NCI-H128 (cell line): ENCODE results near the gene SEC31B.

Experiments used
- DNase-seq: peaks from one replicate; lab custom pipeline; 2025; ENCODE audit not compliant: unreplicated experiment; lab: John Stamatoyannopoulos, UW

SEC31B gene

DNA sequence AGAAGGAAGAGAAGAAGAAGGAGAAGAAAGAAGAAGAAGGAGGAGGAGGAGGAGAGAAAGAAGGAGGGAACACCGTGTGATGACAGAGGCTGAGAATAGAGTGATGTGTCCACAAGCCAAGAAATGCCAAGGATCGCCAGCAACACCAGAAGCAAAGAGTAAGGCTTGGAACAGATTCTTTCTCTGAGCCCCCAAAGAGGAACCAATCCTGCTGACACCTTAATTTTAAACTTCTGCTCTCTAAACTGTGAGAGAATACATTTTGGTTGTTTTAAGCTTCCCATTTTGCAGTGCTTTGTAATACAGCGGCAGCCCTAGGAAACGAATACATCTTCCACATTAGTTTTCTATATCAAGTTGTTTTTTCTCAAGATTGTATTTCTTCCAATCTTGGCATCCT lies 70.7 kb downstream of the SEC31B start:
- no peak for DNase-seq

DNA sequence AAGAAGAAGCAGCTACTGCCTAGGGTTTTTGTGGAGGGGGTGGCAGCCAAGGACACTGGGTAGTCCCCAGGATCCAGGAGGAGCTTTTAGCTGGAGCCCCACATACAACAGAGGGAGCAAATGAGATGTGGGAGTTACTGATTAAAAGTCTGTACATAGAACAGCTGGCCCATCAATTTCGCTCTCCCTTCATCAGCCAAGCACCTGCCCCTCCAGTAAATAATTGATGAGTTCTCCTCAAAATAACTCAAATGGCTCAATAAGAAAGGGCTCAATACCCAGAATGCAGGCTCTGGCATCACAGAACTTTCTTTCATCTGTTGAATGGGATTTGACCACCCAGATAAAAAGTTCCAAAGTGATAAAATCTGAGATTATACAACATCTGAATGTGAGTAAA lies 72.0 kb downstream of the SEC31B start:
- DNase-seq, result no peak

DNA sequence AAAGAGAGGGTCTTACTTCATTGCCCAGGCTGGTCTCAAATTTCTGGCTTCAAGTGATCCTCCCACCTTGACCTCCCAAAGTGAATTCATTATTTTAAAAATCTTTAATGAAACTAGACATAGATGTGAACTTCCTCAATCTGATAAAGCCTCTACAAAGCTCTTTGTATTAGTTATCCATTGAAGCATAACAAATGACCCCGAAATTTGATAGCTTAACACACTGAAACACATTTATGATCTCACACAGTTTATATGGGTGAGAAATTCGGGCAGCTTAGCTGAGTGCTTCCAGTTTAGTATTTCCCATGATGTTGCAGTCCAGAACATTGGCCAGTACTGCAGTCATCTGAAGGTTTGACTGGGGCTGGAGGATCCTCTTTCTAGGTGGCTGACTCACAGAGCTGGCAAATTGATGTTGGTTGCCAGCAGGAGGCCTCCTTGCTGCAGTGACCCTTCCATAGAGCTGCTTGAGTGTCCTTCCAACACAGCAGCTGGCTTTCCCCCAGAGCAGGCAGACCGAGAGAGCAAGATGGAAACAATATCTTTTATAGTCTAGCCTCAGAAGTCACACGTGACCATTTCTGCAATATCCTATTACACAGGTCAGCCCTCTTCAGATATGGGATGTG lies 73.4 kb downstream of the SEC31B start:
- no peak for DNase-seq

DNA sequence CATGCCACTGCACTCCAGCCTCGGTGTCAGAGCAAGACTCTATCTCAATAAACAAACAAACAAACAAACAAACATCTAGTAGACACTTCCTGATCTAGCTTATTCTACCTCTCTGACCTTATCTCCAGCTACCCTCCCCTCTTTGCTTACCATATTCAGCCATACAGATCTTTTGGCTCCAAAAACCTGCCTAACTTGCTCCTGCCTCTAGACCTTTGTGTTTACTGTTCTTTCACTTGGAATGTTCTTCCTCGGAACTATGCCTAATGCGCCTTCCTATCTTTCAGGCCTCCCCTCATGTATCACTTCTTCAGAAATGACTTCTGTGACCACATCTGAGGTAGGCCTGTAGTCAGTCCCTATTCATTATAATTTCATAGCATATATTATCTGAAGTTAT lies 77.1 kb downstream of the SEC31B start:
- no peak for DNase-seq

DNA sequence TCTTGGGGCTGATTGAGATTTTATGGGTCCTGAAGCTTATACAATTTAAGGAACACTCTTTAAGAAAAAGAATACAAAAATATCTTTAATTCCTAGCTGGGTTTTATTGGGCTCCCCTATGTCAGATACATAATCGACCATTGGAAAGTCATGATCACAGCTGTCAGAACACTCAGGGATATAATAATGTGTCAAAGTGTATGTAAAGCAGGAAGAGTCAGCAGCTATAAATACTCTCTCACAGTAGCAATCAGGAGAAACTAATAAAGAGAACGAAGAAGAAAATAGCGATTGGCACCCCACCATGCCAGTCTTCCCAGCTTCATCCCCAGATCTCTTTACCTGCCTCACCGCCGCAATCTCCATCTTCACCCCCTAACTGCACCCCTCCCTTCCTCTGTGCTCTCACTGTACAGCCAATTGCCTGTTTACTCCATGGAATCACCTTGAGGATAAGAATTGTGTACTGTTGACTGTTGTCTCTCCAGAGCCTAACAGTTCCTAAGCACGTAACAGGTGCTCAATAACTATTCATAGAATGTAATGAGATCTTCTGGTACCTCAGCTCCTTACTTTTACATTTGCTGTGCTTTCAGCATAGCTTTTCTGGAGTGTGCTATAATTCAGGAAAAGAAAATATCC lies 80.9 kb downstream of the SEC31B start:
- DNase-seq, result no peak
